ENCODE measurements around the gene SKIC2.
"Not testable (repeated sequence)": the region's sequence is repeated elsewhere in the genome, so short reads cannot be mapped to it uniquely, and the experiment has no call there.

DNA sequence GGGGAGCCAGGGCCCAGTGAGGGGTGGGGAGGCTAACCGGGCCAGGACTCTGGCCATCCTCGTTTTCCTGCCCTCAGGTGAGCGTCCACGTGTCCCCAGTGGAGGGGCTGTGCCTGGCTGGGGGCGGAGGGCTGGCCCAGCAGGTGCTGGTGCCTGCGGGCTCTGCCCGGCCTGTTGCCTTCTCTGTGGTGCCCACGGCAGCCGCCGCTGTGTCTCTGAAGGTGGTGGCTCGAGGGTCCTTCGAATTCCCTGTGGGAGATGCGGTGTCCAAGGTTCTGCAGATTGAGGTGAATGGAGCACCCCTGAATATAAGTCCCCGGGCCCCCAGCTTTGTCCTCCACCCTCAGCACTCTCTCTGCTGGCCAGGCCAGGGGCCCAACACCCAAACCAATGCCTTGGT lies 35.4 kb downstream of the SKIC2 start:
- not testable (repeated sequence) for TF ChIP-seq POLR2A (IDR thresholded peaks at IDR 0.05; ENCODE audit: low read depth, low read length); EZH2 (IDR thresholded peaks at IDR 0.05; ENCODE audit: borderline replicate concordance, low read depth, low read length, severe bottlenecking)
- TF ChIP-seq, protein P1, sequence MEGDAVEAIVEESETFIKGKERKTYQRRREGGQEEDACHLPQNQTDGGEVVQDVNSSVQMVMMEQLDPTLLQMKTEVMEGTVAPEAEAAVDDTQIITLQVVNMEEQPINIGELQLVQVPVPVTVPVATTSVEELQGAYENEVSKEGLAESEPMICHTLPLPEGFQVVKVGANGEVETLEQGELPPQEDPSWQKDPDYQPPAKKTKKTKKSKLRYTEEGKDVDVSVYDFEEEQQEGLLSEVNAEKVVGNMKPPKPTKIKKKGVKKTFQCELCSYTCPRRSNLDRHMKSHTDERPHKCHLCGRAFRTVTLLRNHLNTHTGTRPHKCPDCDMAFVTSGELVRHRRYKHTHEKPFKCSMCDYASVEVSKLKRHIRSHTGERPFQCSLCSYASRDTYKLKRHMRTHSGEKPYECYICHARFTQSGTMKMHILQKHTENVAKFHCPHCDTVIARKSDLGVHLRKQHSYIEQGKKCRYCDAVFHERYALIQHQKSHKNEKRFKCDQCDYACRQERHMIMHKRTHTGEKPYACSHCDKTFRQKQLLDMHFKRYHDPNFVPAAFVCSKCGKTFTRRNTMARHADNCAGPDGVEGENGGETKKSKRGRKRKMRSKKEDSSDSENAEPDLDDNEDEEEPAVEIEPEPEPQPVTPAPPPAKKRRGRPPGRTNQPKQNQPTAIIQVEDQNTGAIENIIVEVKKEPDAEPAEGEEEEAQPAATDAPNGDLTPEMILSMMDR (IDR thresholded peaks at IDR 0.05; ENCODE audit: extremely low read depth in 1 of 2, insufficient read depth in 1 of 2, low read depth in 1 of 2, low read length in 2 of 2), result not testable (repeated sequence)
